ENCODE data around the gene CDK5R1.
"Not testable (repeated sequence)": the region's sequence is repeated elsewhere in the genome, so short reads cannot be mapped to it uniquely, and the experiment has no call there.

The CDK5R1 gene

DNA sequence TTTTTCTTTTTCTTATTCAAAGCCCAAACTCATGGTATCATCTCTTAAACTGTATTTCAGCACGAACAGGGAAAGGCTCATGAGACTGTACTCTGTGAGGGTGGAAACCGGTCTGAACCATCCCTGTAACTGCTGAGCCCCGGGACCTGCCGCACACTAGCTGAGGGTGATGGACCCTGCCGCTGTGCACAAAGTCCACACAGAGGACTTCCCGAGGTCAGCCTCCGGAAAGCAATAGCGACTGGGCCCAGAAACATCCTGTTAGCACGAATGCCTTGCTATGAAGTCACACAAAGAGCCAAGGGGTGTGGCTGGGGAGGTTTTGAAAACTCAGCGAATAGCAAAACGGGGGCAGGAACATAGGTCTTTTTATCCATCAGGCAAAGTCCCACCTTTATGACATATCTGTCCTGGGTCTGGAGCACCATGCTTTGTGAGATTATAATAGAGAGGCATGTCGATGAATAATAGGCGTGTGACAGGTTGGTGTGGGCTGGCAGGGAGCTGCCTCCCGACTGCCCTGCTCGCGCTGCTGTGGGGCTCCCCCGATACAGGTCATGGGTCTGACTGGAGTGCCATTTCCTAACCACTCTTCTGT lies 33.4 kb downstream of the CDK5R1 start:
- TF ChIP-seq, protein P1, sequence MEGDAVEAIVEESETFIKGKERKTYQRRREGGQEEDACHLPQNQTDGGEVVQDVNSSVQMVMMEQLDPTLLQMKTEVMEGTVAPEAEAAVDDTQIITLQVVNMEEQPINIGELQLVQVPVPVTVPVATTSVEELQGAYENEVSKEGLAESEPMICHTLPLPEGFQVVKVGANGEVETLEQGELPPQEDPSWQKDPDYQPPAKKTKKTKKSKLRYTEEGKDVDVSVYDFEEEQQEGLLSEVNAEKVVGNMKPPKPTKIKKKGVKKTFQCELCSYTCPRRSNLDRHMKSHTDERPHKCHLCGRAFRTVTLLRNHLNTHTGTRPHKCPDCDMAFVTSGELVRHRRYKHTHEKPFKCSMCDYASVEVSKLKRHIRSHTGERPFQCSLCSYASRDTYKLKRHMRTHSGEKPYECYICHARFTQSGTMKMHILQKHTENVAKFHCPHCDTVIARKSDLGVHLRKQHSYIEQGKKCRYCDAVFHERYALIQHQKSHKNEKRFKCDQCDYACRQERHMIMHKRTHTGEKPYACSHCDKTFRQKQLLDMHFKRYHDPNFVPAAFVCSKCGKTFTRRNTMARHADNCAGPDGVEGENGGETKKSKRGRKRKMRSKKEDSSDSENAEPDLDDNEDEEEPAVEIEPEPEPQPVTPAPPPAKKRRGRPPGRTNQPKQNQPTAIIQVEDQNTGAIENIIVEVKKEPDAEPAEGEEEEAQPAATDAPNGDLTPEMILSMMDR (IDR thresholded peaks at IDR 0.05) = no peak
- DNase-seq (ENCODE audit: low spot score) = no peak

DNA sequence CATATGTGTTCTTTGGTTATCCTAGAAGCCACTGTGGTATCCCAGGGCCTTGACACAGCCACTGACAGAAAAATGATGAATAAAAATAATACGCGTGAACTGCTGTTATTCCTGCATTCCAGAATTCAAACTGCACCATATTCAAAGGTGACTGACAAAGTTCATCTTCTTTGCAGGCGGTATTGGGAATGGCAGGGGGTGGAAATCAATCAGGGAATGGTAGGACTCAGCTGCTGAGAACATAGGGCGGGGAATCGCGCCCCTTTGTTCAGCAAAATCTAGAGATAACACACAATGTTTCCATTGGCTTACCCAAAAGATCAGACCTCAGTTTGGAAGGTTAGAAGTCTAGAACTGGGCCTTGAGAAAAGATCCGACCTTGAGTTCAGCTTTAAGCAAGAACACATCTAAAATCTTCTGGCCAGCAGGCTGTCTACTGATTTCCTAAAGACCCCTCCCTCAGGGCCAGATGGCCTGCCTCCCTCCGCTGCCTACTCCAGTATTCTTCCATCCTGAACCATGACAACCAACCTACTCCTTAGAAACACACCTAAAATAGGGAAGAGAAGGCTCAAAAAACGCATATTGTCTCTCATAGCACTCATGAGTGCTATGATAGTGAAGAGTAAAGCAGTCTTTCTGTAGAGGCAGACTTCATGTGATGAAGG lies 34.1 kb downstream of the CDK5R1 start:
- TF ChIP-seq, protein P1 (IDR thresholded peaks at IDR 0.05) = no peak
- Histone ChIP-seq H3K27ac (peak overlapping the region in 1 of 2 donors; percentile 34), H3K4me3 (no peak overlapping the region)
- no peak for DNase-seq (ENCODE audit: low spot score)

More for the DNA sequence above, 33.4 kb downstream of the CDK5R1 start:
- Histone ChIP-seq H3K27ac (peak overlapping the region in 1 of 2 donors; percentile 34), H3K4me3 (peak overlapping the region; percentile 71)

DNA sequence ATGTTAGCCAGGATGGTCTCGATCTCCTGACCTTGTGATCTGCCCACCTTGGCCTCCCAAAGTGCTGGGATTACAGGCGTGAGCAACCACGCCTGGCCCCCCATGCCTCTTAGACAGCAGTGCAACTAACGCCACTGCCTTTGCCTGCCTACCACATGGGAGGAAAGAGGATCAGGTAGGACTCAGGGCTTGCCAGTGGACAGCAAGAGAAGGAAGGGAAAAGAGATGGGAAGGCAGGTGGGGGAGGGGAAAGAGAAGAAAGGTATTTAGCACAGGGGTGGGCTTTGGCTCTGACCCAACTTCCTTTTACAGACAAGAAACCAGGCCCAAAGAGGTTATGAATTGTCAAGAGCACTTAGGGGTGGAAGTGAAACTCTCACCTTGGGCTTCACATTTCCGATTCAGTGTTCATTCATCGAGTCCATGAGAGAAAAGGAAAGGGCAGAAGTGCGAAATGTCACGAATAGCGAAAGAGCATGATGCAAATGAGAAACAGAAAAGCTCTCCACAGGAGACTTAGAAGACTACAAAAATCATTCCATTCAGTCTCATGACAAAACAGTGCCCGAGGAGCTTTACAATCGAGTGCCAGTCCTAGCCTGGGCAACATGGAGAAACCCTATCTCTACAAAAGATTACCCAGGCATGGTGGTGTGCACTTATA lies 36.4 kb downstream of the CDK5R1 start:
- TF ChIP-seq, protein P1 (IDR thresholded peaks at IDR 0.05) = no peak
- Histone ChIP-seq H3K27ac (no peak overlapping the region), H3K4me3 (no peak overlapping the region)
- no peak for DNase-seq (ENCODE audit: low spot score)

DNA sequence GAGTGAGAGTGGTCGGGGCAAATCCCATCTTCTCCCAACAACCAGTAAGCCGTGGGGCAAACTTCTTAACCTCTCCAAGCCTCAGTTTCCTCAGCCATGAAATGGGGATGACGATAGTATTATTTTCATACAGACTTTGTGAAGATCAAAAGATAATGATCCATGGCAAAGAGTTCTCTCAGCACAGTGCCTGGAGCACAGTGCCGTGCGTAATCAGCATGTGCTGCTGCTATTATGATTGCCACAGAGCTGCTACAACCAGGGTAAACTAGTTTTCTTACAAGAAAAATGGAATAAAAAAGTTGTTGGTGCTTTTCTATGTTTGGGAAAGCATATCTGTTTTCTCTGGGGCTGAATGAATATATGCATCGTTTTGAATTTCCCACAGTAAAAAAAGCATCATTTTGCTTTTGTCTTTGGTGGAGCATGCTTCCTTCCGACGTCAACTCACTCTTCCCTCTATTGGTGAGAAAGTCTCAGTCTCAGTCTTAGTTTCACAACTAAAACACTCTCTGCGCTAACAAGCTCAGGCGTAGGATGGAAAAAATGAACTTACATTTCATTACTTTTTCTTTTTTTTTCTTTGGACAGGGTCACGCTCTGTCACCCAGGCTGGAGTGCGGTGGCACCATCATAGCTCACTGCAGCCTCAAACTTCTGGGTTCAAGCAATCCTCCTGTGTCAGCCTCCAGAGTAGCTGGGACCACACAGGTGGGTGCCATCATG lies 37.2 kb downstream of the CDK5R1 start:
- DNase-seq (ENCODE audit: low spot score) = no peak
- Histone ChIP-seq H3K4me3 (no peak overlapping the region), H3K27ac (no peak overlapping the region)
- TF ChIP-seq, protein P1 (IDR thresholded peaks at IDR 0.05) = no peak

DNA sequence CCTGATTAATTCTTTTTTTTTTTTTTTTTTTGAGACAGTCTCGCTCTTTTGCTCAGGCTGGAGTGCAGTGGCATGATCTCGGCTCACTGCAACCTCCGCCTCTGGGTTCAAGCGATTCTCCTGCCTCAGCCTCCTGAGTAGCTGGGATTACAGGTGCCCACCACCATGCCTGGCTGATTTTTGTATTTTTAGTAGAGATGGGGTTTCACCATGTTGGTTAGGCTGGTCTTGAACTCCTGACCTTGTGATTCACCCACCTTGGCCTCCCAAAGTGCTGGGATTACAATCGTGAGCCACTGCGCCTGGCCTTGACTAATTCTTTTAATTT lies 37.7 kb downstream of the CDK5R1 start:
- DNase-seq (ENCODE audit: low spot score); H3K4me3 ChIP-seq; H3K27ac ChIP-seq: not testable (repeated sequence)

DNA sequence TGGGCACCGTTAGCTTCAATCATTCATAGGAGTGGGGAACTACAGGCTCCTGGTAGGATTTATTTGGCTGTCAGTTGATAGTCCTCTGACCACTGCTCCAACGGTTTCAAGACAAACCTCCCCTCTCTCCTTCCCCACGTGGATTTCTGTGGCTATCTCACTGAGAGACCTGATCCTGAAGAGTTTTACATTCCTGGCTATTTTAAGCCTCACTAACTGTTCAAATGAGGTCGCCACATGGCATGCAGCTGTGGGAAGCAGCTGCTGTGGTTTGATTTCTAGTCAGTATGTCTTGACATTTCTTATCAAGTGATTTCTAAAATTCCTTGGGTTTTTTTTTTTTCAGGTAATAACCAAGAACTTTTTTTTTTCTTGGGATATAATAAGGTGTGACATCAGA lies 38.3 kb downstream of the CDK5R1 start:
- TF ChIP-seq, protein P1 (IDR thresholded peaks at IDR 0.05) = no peak
- DNase-seq (ENCODE audit: low spot score) = no peak
- H3K27ac ChIP-seq = no peak overlapping the region
- H3K4me3 ChIP-seq = no peak overlapping the region

DNA sequence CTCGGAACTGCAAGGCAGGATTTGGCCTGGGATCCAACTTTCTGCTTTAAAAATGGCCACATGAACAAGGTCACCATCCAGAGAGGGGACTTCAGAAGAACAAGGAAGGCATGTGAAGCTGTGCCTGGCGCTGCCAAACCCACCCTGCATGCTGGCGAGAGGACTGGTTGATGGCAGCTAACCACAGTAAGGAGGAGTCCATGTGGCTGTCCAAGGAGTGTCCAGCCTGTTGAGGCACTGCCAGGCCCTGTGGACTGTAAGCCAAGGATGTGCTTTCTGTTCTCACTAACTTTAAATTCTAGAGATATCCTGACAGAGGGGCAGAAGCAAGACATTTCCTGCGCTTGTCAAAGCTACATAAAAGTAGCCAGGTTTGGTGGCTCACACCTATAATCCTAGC lies 40.4 kb downstream of the CDK5R1 start:
- H3K4me3 ChIP-seq = no peak overlapping the region
- H3K27ac ChIP-seq = no peak overlapping the region
- TF ChIP-seq, protein P1 (IDR thresholded peaks at IDR 0.05) = no peak
- DNase-seq (ENCODE audit: low spot score) = no peak
